ENCODE data around the gene FLRT2. TPM values are rescaled to one million over a fixed set of nuclear protein-coding genes. Genes with fewer than 3 reads are reported as not detected.

Gene FLRT2
- total RNA-seq, 2 donors from 2014 or later = 6.8 to 59.1 TPM

- Histone ChIP-seq H3K36me3 (no peaks in the 10 kb centered on the region), H3K27me3 (replicated peaks; ENCODE audit: insufficient read depth) (no peaks in the 10 kb centered on the region), H3K4me1 (replicated peaks) (no peaks in the 10 kb centered on the region), H3K9me3 (no peaks in the 10 kb centered on the region), H3K27ac (no peak overlapping the region), H3K4me3 (no peak overlapping the region)
- DNase-seq (ENCODE audit: low spot score) = no peak
- WGBS = 86% methylated on average over 2 of the region's 2 CpGs
- intact Hi-C loops (cut with DNase I) = loop anchor here (10.0 kb wide), 2 partner anchors 516 to 1284 kb away; no protein-coding TSS in a partner anchor
- TF ChIP-seq CTCF (IDR thresholded peaks at IDR 0.05) (no peak), POLR2AphosphoS5 (IDR thresholded peaks at IDR 0.05) (no peak), POLR2A (IDR thresholded peaks at IDR 0.05) (no peak)
These were observed 8.7 kb downstream of the FLRT2 start for GRCh38 chr14:85538636-85539035.

- Histone ChIP-seq H3K27ac (no peak overlapping the region), H3K9me3 (no peaks in the 10 kb centered on the region), H3K4me1 (replicated peaks) (no peaks in the 10 kb centered on the region), H3K36me3 (no peaks in the 10 kb centered on the region), H3K4me3 (no peak overlapping the region), H3K27me3 (replicated peaks; ENCODE audit: insufficient read depth) (no peaks in the 10 kb centered on the region)
- 96% methylated on average over 2 of the region's 2 CpGs for WGBS
- intact Hi-C loops (cut with DNase I) = loop anchor here (10.0 kb wide), 2 partner anchors 515 to 1285 kb away; no protein-coding TSS in a partner anchor
- DNase-seq (ENCODE audit: low spot score) = no peak
- TF ChIP-seq CTCF (IDR thresholded peaks at IDR 0.05) (no peak), POLR2A (IDR thresholded peaks at IDR 0.05) (no peak), POLR2AphosphoS5 (IDR thresholded peaks at IDR 0.05) (no peak)
These were observed 9.6 kb downstream of the FLRT2 start for GRCh38 chr14:85539510-85539909.

GRCh38 chr14:85542623-85543022 lies 12.7 kb downstream of the FLRT2 start:
- 95% methylated on average over 5 of the region's 5 CpGs for WGBS
- DNase-seq (ENCODE audit: low spot score) = no peak
- no peaks in the 10 kb centered on the region for H3K9me3 ChIP-seq
- H3K27ac ChIP-seq = no peak overlapping the region
- no peaks in the 10 kb centered on the region for H3K27me3 ChIP-seq (replicated peaks; ENCODE audit: insufficient read depth)
- intact Hi-C loops (cut with DNase I) = no loop called here
- H3K36me3 ChIP-seq = no peaks in the 10 kb centered on the region
- H3K4me1 ChIP-seq (replicated peaks) = no peaks in the 10 kb centered on the region
- TF ChIP-seq CTCF (IDR thresholded peaks at IDR 0.05) (no peak), POLR2AphosphoS5 (IDR thresholded peaks at IDR 0.05) (no peak), POLR2A (IDR thresholded peaks at IDR 0.05) (no peak)
- no peak overlapping the region for H3K4me3 ChIP-seq

GRCh38 chr14:85545738-85546137 lies 15.8 kb downstream of the FLRT2 start:
- H3K4me3 ChIP-seq = no peak overlapping the region
- H3K27ac ChIP-seq = no peak overlapping the region
- no peaks in the 10 kb centered on the region for H3K9me3 ChIP-seq
- no peaks in the 10 kb centered on the region for H3K36me3 ChIP-seq
- WGBS = 85% methylated on average over 3 of the region's 3 CpGs
- no peak for TF ChIP-seq POLR2A (IDR thresholded peaks at IDR 0.05)
- TF ChIP-seq CTCF (IDR thresholded peaks at IDR 0.05) = no peak
- TF ChIP-seq POLR2AphosphoS5 (IDR thresholded peaks at IDR 0.05) = no peak
- H3K27me3 ChIP-seq (replicated peaks; ENCODE audit: insufficient read depth) = no peaks in the 10 kb centered on the region
- intact Hi-C loops (cut with DNase I) = no loop called here
- no peaks in the 10 kb centered on the region for H3K4me1 ChIP-seq (replicated peaks)
- no peak for DNase-seq (ENCODE audit: low spot score)

- TF ChIP-seq POLR2A (IDR thresholded peaks at IDR 0.05) = no peak
- no peak for TF ChIP-seq CTCF (IDR thresholded peaks at IDR 0.05)
- no peak for TF ChIP-seq POLR2AphosphoS5 (IDR thresholded peaks at IDR 0.05)
- no peaks in the 10 kb centered on the region for H3K4me1 ChIP-seq (replicated peaks)
- H3K36me3 ChIP-seq = no peaks in the 10 kb centered on the region
- H3K4me3 ChIP-seq = no peak overlapping the region
- H3K27ac ChIP-seq = no peak overlapping the region
- no peaks in the 10 kb centered on the region for H3K27me3 ChIP-seq (replicated peaks; ENCODE audit: insufficient read depth)
- H3K9me3 ChIP-seq = no peaks in the 10 kb centered on the region
- WGBS = 81% methylated on average over 3 of the region's 3 CpGs
- intact Hi-C loops (cut with DNase I) = no loop called here
- DNase-seq (ENCODE audit: low spot score) = no peak
These were observed 16.4 kb downstream of the FLRT2 start for GRCh38 chr14:85546390-85546789.
